Thyroid gland (tissue), 4 donors: Measurements from ENCODE around the gene NDUFS7. TPM values are rescaled to one million over a fixed set of nuclear protein-coding genes. Genes with fewer than 3 reads are reported as not detected.

ENCODE experiments used
- DNase-seq, 2 donors: peaks; one replicate each; pipeline ENCODE4 v3.0.0-alpha.2; 2019
- H3K27ac ChIP-seq, 3 donors: fragments of 200-600 bp; sonication (generic); 1 replicate in 2 of 3; 2 replicates in 1 of 3; pipeline ENCODE4 v1.5.1; 2016 to 2019; ENCODE audit warnings: mild to moderate bottlenecking in 1 of 3, moderate library complexity in 1 of 3
- H3K27me3 ChIP-seq: fragments of 200-600 bp; sonication (generic); one replicate; pipeline ENCODE4 v1.5.1; 2019
- H3K36me3 ChIP-seq, 2 donors: fragments of 200-600 bp; sonication (generic); one replicate each; pipeline ENCODE4 v1.5.1; 2016 to 2019
- H3K4me1 ChIP-seq, 2 donors: fragments of 200-600 bp; sonication (generic); one replicate each; pipeline ENCODE4 v1.5.1; 2017 to 2019
- H3K4me3 ChIP-seq, 3 donors: fragments of 200-600 bp; sonication (generic); replicated peaks in 1 of 3; 1 replicate in 2 of 3; 2 replicates in 1 of 3; pipeline ENCODE4 v1.5.1; 2016; ENCODE audit warnings: mild to moderate bottlenecking in 1 of 3
- H3K9me3 ChIP-seq: fragments of 200-600 bp; sonication (generic); one replicate; pipeline ENCODE4 v1.5.1; 2017
- CTCF ChIP-seq, 6 experiments: fragments of 200-600 bp in 3 of 6; fragments of 450-650 bp in 3 of 6; sonication (generic) in 3 of 6; IDR thresholded peaks; one replicate each; pipeline ENCODE4 v1.5.1; 2016 to 2019; ENCODE audit warnings: antibody characterized with exemption in 6 of 6, mild to moderate bottlenecking in 2 of 6, inconsistent platforms in 1 of 6, moderate library complexity in 1 of 6
- POLR2A ChIP-seq, 2 donors: fragments of 450-650 bp; IDR thresholded peaks; one replicate each; pipeline ENCODE4 v1.6.1; 2017; ENCODE audit warnings: antibody characterized with exemption in 2 of 2, mild to moderate bottlenecking in 2 of 2, moderate library complexity in 1 of 2
- WGBS, 2 donors: methylation state at CpG; one replicate each; pipeline ENCODE4 v1.1.5; 2017; 5-methylcytosine and 5-hydroxymethylcytosine counted together
- intact Hi-C: fragments of 100-400 bp; cut with DNase I; formaldehyde crosslinking; loops from one replicate; pipeline ENCODE4 v1.15.1; 2023
- total RNA-seq, 4 donors: library from RNA; depleted of rRNA; stranded (reverse); fragments of >200 nt; gene quantifications; one replicate each; pipeline ENCODE4 v1.2.3, GENCODE V29; 2016

Gene NDUFS7
- total RNA-seq, 4 donors from 2014 or later, result 75.2 to 185 (median 108) TPM

- Histone ChIP-seq H3K4me3 (peak overlapping the region; percentile 81 to 91 (median 88)), H3K27ac (peak overlapping the region in 1 of 3 donors; percentile 87), H3K27me3 (no peaks in the 10 kb centered on the region), H3K9me3 (no peaks in the 10 kb centered on the region), H3K4me1 (peaks cover 11 to 18% of the 10 kb centered on the region in 2 donors), H3K36me3 (peaks cover 11 to 12% of the 10 kb centered on the region in 2 donors)
- DNase-seq, result no peak
- 31 to 34% methylated on average over 17 of the region's 17 CpGs for WGBS, 2 donors
- intact Hi-C loops, result no loop called here
- TF ChIP-seq CTCF (IDR thresholded peaks at IDR 0.05), result no peak
- no peak for TF ChIP-seq POLR2A (IDR thresholded peaks at IDR 0.05)
Observed at GRCh38 chr19:1384478-1385110, 887 bp downstream of the NDUFS7 start.

GRCh38 chr19:1385816-1386215 is 2.1 kb downstream of the NDUFS7 start:
- H3K36me3 ChIP-seq, result peaks cover 12 to 14% of the 10 kb centered on the region in 2 donors

GRCh38 chr19:1386945-1387683 is 3.4 kb downstream of the NDUFS7 start:
- intact Hi-C loops, result no loop called here
- WGBS, 2 donors, result 87 to 91% methylated on average over 25 to 39 of the region's 39 CpGs
- H3K4me3 ChIP-seq, result no peak overlapping the region
- no peaks in the 10 kb centered on the region for H3K9me3 ChIP-seq
- H3K36me3 ChIP-seq, result peaks cover 23 to 24% of the 10 kb centered on the region in 2 donors
- no peaks in the 10 kb centered on the region for H3K27me3 ChIP-seq
- no peak overlapping the region for H3K27ac ChIP-seq
- no peak for DNase-seq
- H3K4me1 ChIP-seq, result peaks cover 11 to 18% of the 10 kb centered on the region in 2 donors
- TF ChIP-seq POLR2A (IDR thresholded peaks at IDR 0.05), result no peak
- no peak for TF ChIP-seq CTCF (IDR thresholded peaks at IDR 0.05)

More at GRCh38 chr19:1385816-1386215, 2.1 kb downstream of the NDUFS7 start:
- Histone ChIP-seq H3K4me3 (no peak overlapping the region), H3K9me3 (no peaks in the 10 kb centered on the region), H3K27ac (no peak overlapping the region), H3K27me3 (no peaks in the 10 kb centered on the region), H3K4me1 (peaks cover 11 to 18% of the 10 kb centered on the region in 2 donors)
- 100% methylated on average over 1 to 3 of the region's 3 CpGs for WGBS, 2 donors
- intact Hi-C loops, result no loop called here
- DNase-seq, result no peak
- TF ChIP-seq POLR2A (IDR thresholded peaks at IDR 0.05), result no peak

- 86 to 88% methylated on average over 27 to 28 of the region's 45 CpGs for WGBS, 2 donors
Observed at GRCh38 chr19:1387684-1388636, 4.3 kb downstream of the NDUFS7 start.

More at GRCh38 chr19:1387684-1388636, 4.3 kb downstream of the NDUFS7 start:
- H3K27ac ChIP-seq, result no peak overlapping the region
- intact Hi-C loops, result no loop called here
- peaks cover 31 to 32% of the 10 kb centered on the region in 2 donors for H3K36me3 ChIP-seq
- TF ChIP-seq POLR2A (IDR thresholded peaks at IDR 0.05), result no peak
- no peak for TF ChIP-seq CTCF (IDR thresholded peaks at IDR 0.05)
- H3K27me3 ChIP-seq, result no peaks in the 10 kb centered on the region
- H3K4me1 ChIP-seq, result peaks cover 11 to 18% of the 10 kb centered on the region in 2 donors
- no peak for DNase-seq
- H3K4me3 ChIP-seq, result no peak overlapping the region
- no peaks in the 10 kb centered on the region for H3K9me3 ChIP-seq
